Activated CD4-positive, CD25-positive, alpha-beta regulatory T cell treated with anti-CD3 and anti-CD28 coated beads, Interleukin-2, amount 50 U/mL, for 16 hours (primary cell): ENCODE data around the gene IFT20.
"Not testable (repeated sequence)": the region's sequence is repeated elsewhere in the genome, so short reads cannot be mapped to it uniquely, and the experiment has no call there.

Source experiments
- DNase-seq: peaks from one replicate; pipeline ENCODE4 v3.0.0-alpha.2; 2020; ENCODE audit warnings: low read depth, low spot score

Gene IFT20

GRCh38 chr17:28306954-28307401 lies 28.3 kb downstream of the IFT20 start:
- DNase-seq: no peak

GRCh38 chr17:28298449-28298848 lies 36.8 kb downstream of the IFT20 start:
- no peak for DNase-seq

- DNase-seq: no peak
These were observed 39.3 kb downstream of the IFT20 start for GRCh38 chr17:28295677-28296578.

- no peak for DNase-seq
These were observed 41.3 kb downstream of the IFT20 start for GRCh38 chr17:28293994-28294393.

GRCh38 chr17:28292878-28293277 lies 42.4 kb downstream of the IFT20 start:
- not testable (repeated sequence) for DNase-seq

GRCh38 chr17:28291780-28292330 lies 43.4 kb downstream of the IFT20 start:
- DNase-seq: no peak

- DNase-seq: no peak
These were observed 44.6 kb downstream of the IFT20 start for GRCh38 chr17:28290703-28291102.

GRCh38 chr17:28285965-28286364 lies 49.3 kb downstream of the IFT20 start:
- DNase-seq: no peak

GRCh38 chr17:28282596-28282995 lies 52.7 kb downstream of the IFT20 start:
- DNase-seq: no peak

GRCh38 chr17:28280826-28281225 lies 54.4 kb downstream of the IFT20 start:
- no peak for DNase-seq

GRCh38 chr17:28279411-28279810 lies 55.9 kb downstream of the IFT20 start:
- no peak for DNase-seq
